ENCODE measurements around the gene ALAS1.

GRCh38 chr3:52217409-52217805 lies 19.4 kb downstream of the ALAS1 start:
- TF ChIP-seq, protein P1, sequence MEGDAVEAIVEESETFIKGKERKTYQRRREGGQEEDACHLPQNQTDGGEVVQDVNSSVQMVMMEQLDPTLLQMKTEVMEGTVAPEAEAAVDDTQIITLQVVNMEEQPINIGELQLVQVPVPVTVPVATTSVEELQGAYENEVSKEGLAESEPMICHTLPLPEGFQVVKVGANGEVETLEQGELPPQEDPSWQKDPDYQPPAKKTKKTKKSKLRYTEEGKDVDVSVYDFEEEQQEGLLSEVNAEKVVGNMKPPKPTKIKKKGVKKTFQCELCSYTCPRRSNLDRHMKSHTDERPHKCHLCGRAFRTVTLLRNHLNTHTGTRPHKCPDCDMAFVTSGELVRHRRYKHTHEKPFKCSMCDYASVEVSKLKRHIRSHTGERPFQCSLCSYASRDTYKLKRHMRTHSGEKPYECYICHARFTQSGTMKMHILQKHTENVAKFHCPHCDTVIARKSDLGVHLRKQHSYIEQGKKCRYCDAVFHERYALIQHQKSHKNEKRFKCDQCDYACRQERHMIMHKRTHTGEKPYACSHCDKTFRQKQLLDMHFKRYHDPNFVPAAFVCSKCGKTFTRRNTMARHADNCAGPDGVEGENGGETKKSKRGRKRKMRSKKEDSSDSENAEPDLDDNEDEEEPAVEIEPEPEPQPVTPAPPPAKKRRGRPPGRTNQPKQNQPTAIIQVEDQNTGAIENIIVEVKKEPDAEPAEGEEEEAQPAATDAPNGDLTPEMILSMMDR (IDR thresholded peaks at IDR 0.05; ENCODE audit: insufficient read depth, low read length), result no peak
- TF ChIP-seq POLR2AphosphoS5 (IDR thresholded peaks at IDR 0.05; ENCODE audit: low read depth) (no peak), REST (IDR thresholded peaks at IDR 0.05; ENCODE audit: insufficient replicate concordance, low read depth) (no peak), SPI1 (IDR thresholded peaks at IDR 0.05; ENCODE audit: borderline replicate concordance, low read depth) (no peak)
